SK-N-SH (cell line): ENCODE measurements around the gene HPCAL1. TPM values are rescaled to one million over a fixed set of nuclear protein-coding genes. Genes with fewer than 3 reads are reported as not detected.

ENCODE experiments used
- CTCF ChIA-PET: fragments of 300-600, 350-600 bp; formaldehyde crosslinking; extraction: SDS; loops from one replicate; lab custom pipeline; 2021; lab: Yijun Ruan, JAX
- POLR2A ChIA-PET: fragments of 350-600 bp; sonication (Branson Sonifier 250); formaldehyde crosslinking; extraction: SDS; loops from one replicate; lab custom pipeline; 2020; ENCODE audit warnings: antibody characterized with exemption, inconsistent platforms; lab: Yijun Ruan, JAX
- DNase-seq: peaks from one replicate; pipeline ENCODE4 v3.0.0; 2012
- H2AFZ ChIP-seq: fragments of 200-600 bp; sonication (generic); 2 replicates; pipeline ENCODE4 v1.8.1; 2016; ENCODE audit warnings: antibody characterized with exemption, mild to moderate bottlenecking, low read depth
- H3F3A ChIP-seq: fragments of 200-600 bp; sonication (generic); replicated peaks from 2 replicates; pipeline ENCODE3; 2016; ENCODE audit warnings: antibody characterized with exemption, mild to moderate bottlenecking; ENCODE audit not compliant: insufficient read depth
- H3K27ac ChIP-seq, 2 experiments: fragments of 200-500 bp in 1 of 2; fragments of 200-600 bp in 1 of 2; sonication (Bioruptor generic) in 1 of 2; sonication (generic), shearing (Covaris generic) in 1 of 2; 2 replicates each; pipeline versions ENCODE4 v1.5.1 to v1.6.1; 2014 to 2016; ENCODE audit warnings: low read depth in 2 of 2, inconsistent platforms in 1 of 2, low read length in 1 of 2, mild to moderate bottlenecking in 1 of 2, mixed read lengths in 1 of 2
- H3K27me3 ChIP-seq: fragments of 200-600 bp; sonication (generic), shearing (Covaris generic); 2 replicates; pipeline ENCODE4 v1.6.1; 2016; ENCODE audit warnings: mixed run types; ENCODE audit not compliant: insufficient read depth
- H3K36me3 ChIP-seq, 2 experiments: fragments of 200-500 bp in 1 of 2; fragments of 200-600 bp in 1 of 2; sonication (Bioruptor generic) in 1 of 2; sonication (generic) in 1 of 2; replicated peaks in 1 of 2; 2 replicates each; pipeline versions ENCODE3 to v1.5.1; 2014 to 2016; ENCODE audit warnings: low read length in 1 of 2, mild to moderate bottlenecking in 1 of 2; ENCODE audit not compliant: insufficient read depth in 2 of 2, control insufficient read depth in 1 of 2
- H3K4me1 ChIP-seq, 2 experiments: fragments of 200-500 bp in 1 of 2; fragments of 200-600 bp in 1 of 2; sonication (Bioruptor generic) in 1 of 2; sonication (generic), shearing (Covaris generic) in 1 of 2; 2 replicates each; pipeline versions ENCODE4 v1.5.1 to v1.6.1; 2014 to 2016; ENCODE audit warnings: low read depth in 1 of 2, low read length in 1 of 2, mixed run types in 1 of 2; ENCODE audit not compliant: insufficient read depth in 2 of 2, control insufficient read depth in 1 of 2
- H3K4me2 ChIP-seq: fragments of 200-600 bp; sonication (generic), shearing (Covaris generic); 2 replicates; pipeline ENCODE4 v1.6.1; 2017; ENCODE audit warnings: mixed run types
- H3K4me3 ChIP-seq, 2 experiments: fragments of 200-500 bp in 1 of 2; fragments of 200-600 bp in 1 of 2; sonication (Bioruptor generic) in 1 of 2; sonication (generic), shearing (Covaris generic) in 1 of 2; 2 replicates each; pipeline versions ENCODE4 v1.5.1 to v1.8.1; 2014 to 2016; ENCODE audit warnings: low read depth in 2 of 2, inconsistent platforms in 1 of 2, low read length in 1 of 2, mild to moderate bottlenecking in 1 of 2, mixed read lengths in 1 of 2, moderate library complexity in 1 of 2
- H3K79me2 ChIP-seq: fragments of 200-600 bp; sonication (generic); 2 replicates; pipeline ENCODE4 v1.8.1; 2017; ENCODE audit warnings: mild to moderate bottlenecking; ENCODE audit not compliant: insufficient read depth
- H3K9ac ChIP-seq: fragments of 200-600 bp; sonication (generic); 2 replicates; pipeline ENCODE4 v1.6.1; 2017; ENCODE audit warnings: mixed run types
- H3K9me2 ChIP-seq: fragments of 200-600 bp; sonication (generic); 2 replicates; pipeline ENCODE4 v1.6.1; 2017; ENCODE audit warnings: mixed run types
- H3K9me3 ChIP-seq: fragments of 200-600 bp; sonication (generic); 2 replicates; pipeline ENCODE4 v1.6.1; 2017; ENCODE audit warnings: mixed run types, mild to moderate bottlenecking, moderate library complexity
- H4K20me1 ChIP-seq: fragments of 200-600 bp; sonication (generic); 2 replicates; pipeline ENCODE4 v1.6.1; 2017; ENCODE audit warnings: mild to moderate bottlenecking, mixed run types; ENCODE audit not compliant: insufficient read depth
- CHD2 ChIP-seq: fragments of 150-350 bp; IDR thresholded peaks from 2 replicates; pipeline ENCODE4 v1.6.1; 2018; ENCODE audit warnings: low read length; ENCODE audit not compliant: partially characterized antibody
- EP300 ChIP-seq, 2 experiments: IDR thresholded peaks; 2 replicates each; pipeline versions ENCODE4 v1.4.0 to v1.6.1; 2012; ENCODE audit warnings: borderline replicate concordance in 1 of 2, low read depth in 1 of 2, low read length in 1 of 2
- FOSL2 ChIP-seq: IDR thresholded peaks from 2 replicates; pipeline ENCODE4 v1.4.0; 2012; ENCODE audit warnings: low read depth, mild to moderate bottlenecking, moderate library complexity, borderline replicate concordance
- FOXM1 ChIP-seq: IDR thresholded peaks from 2 replicates; pipeline ENCODE4 v1.4.0; 2012; ENCODE audit warnings: low read depth, mild to moderate bottlenecking
- GABPA ChIP-seq: IDR thresholded peaks from 2 replicates; pipeline ENCODE4 v1.4.0; 2012; ENCODE audit warnings: low read depth, mild to moderate bottlenecking
- GATA2 ChIP-seq: sonication (generic); formaldehyde crosslinking; IDR thresholded peaks from 2 replicates; pipeline ENCODE4 v1.5.0; 2020; ENCODE audit warnings: mild to moderate bottlenecking, missing genetic modification reagents
- MXI1 ChIP-seq: IDR thresholded peaks from 2 replicates; pipeline ENCODE4 v1.6.1; 2012; ENCODE audit warnings: mild to moderate bottlenecking, low read depth, low read length, improper control_type of control experiment
- NFIC ChIP-seq: IDR thresholded peaks from 2 replicates; pipeline ENCODE4 v1.4.0; 2012; ENCODE audit warnings: borderline replicate concordance
- POLR2AphosphoS5 ChIP-seq: IDR thresholded peaks from 2 replicates; pipeline ENCODE4 v1.6.1; 2012; ENCODE audit warnings: low read depth, low read length
- RAD21 ChIP-seq: IDR thresholded peaks from 2 replicates; pipeline ENCODE4 v1.6.1; 2012; ENCODE audit warnings: mild to moderate bottlenecking, low read length
- RCOR1 ChIP-seq: fragments of 150-350 bp; IDR thresholded peaks from 2 replicates; pipeline ENCODE4 v1.6.1; 2017; ENCODE audit warnings: antibody characterized with exemption, low read length
- RXRA ChIP-seq: IDR thresholded peaks from 2 replicates; pipeline ENCODE4 v1.4.0; 2012; ENCODE audit warnings: low read depth, mild to moderate bottlenecking, borderline replicate concordance
- SMC3 ChIP-seq: IDR thresholded peaks from 2 replicates; pipeline ENCODE4 v1.6.1; 2012; ENCODE audit warnings: low read depth, low read length, improper control_type of control experiment
- TEAD4 ChIP-seq: IDR thresholded peaks from 2 replicates; pipeline ENCODE4 v1.4.0; 2012; ENCODE audit warnings: mild to moderate bottlenecking, borderline replicate concordance; ENCODE audit not compliant: insufficient read depth
- YY1 ChIP-seq: IDR thresholded peaks from 2 replicates; pipeline ENCODE4 v1.4.0; 2012; ENCODE audit warnings: low read depth, mild to moderate bottlenecking
- WGBS: methylation state at CpG from one replicate; pipeline ENCODE4 v1.1.6; 2017; ENCODE audit warnings: low lambda C conversion rate; 5-methylcytosine and 5-hydroxymethylcytosine counted together
- polyA plus RNA-seq, 3 experiments: library from polyadenylated mRNA; depleted of rRNA; stranded (reverse); fragments of >200 nt; gene quantifications; 2 replicates each; pipeline ENCODE4 v1.2.3, GENCODE V29; 2012
- TF ChIP-seq, protein P1 (sequence below): IDR thresholded peaks from 2 replicates; pipeline ENCODE4; 2012
- TF ChIP-seq, protein P2 (sequence below): fragments of 200-600 bp; sonication (generic); IDR thresholded peaks from 2 replicates; pipeline ENCODE4 v1.6.1; 2017; ENCODE audit warnings: antibody characterized with exemption, mild to moderate bottlenecking, moderate library complexity
- TF ChIP-seq, protein P3 (sequence below): IDR thresholded peaks from 2 replicates; pipeline ENCODE4 v1.4.0; 2012; ENCODE audit warnings: low read depth
- TF ChIP-seq, protein P4 (sequence below): IDR thresholded peaks from 2 replicates; pipeline ENCODE4 v1.4.0; 2012; ENCODE audit warnings: low read depth, borderline replicate concordance

HPCAL1 gene
- polyA plus RNA-seq, 1 of the 3 experiments (the other 2 are of a cell fraction): 77.0 TPM

DNA sequence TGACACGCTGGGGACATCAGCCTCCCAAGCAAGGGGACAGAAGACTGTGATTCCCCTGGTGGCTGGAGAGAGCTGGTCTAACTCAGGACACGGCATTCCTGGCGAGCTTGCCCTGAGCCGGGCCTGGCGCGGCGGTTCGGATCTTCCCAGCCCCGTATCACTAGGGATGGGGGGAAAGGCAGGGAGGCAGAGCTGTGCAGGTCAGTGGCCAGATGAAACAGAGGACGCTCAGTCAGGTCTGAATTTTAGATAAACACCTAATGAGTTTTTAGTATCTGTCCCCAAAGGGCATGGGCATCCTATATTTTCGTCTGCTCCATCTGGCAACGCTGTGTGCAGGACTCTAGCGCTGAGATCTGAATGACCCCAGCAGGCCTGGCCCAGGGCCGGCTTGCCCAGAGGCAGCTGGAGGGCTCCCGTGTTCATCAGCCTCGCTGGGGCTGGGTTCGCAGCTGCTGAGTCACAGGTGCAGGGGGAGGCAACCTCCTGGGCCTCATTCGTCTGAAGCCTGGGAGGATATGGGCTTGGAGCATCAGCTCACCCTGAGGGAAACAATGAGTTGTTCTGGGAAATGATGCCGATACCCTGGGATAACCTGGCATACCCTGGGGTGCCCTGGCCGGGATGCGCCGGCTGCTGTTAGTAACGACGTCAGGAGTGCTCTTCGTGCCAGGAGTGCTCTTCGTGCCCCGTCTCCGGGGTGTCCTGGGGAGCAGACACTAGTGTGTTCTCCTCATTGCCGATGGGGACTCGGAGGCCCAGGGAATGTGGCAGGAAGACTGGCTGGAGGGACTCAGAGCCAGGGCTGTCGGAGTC, 48.1 kb upstream of the HPCAL1 start:
- no peak overlapping the region for H2AFZ ChIP-seq
- WGBS: 80% methylated on average over 26 of the region's 31 CpGs
- peaks cover 0 to 33% of the 10 kb centered on the region in 2 experiments; a peak in 1 of 4 replicates for H3K4me1 ChIP-seq
- H3K27ac ChIP-seq: peak overlapping the region in 1 of 2 experiments; percentile 1; a peak in 1 of 4 replicates
- H3K9ac ChIP-seq: no peak overlapping the region
- CTCF ChIA-PET: interaction anchor here (2.1 kb wide), 1 partner anchor 11 kb away, joined by 5 read pairs; no protein-coding TSS in a partner anchor
- H3K27me3 ChIP-seq: no peaks in the 10 kb centered on the region
- H4K20me1 ChIP-seq: no peaks in the 10 kb centered on the region
- H3K9me3 ChIP-seq: peaks cover 10% of the 10 kb centered on the region
- no peaks in the 10 kb centered on the region for H3K9me2 ChIP-seq
- H3K79me2 ChIP-seq: no peaks in the 10 kb centered on the region
- no peak overlapping the region for H3K4me3 ChIP-seq
- no peaks in the 10 kb centered on the region for H3F3A ChIP-seq
- DNase-seq: peak; percentile 68
- POLR2A ChIA-PET: no interaction called here
- no peak overlapping the region for H3K4me2 ChIP-seq
- H3K36me3 ChIP-seq: no peaks in the 10 kb centered on the region
- TF ChIP-seq FOSL2 (peak; percentile 42; the same call in 1 of the 2 replicates), RXRA (no peak), MXI1 (no peak), EP300 (IDR thresholded peaks at IDR 0.05; ENCODE audit: borderline replicate concordance in 1 of 2, low read depth in 1 of 2, low read length in 1 of 2) (no peak)
- TF ChIP-seq, all 33 proteins: peak for 1

DNA sequence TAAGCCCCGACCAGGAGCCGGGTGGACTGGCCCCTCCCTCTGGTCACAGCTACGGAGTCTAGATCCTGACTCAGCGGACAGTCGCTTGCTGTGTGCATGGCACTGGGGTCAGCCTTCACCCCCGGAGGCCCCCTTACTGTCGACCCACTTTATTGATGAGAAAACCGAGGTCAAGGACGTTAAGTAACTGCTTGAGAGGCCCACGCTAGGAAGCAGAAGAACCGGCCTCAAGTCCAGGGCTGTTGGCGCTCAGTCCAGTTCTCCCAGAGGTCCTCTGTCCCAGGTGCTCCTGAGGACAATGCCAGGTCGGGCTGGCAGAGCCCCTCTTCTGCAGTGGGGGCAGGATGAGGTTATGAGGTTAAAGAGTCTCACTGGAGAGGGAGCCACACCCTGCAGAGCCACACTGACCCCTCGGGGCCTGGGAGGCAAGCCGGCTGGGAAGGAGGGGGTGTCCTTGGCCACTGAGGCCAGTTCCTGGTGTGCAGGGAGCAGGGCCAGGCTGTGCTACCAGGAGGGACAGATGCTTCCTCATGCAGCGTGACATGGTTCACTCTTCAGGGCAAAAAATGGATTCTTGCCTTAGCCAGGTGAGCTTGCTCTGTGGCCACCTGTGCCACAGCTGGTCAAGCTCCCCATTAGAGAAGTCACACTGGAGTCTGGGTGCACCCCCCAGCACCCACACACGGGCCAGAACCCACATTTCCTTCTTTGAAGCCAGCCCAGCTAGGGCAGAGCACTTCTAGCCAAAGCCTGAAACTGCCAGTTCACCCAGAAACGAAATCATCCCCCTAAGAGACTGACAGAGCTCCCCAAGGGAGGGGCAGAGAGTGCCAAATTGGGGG, 47.3 kb upstream of the HPCAL1 start:
- no peaks in the 10 kb centered on the region for H3K9me2 ChIP-seq
- peaks cover 0 to 33% of the 10 kb centered on the region in 2 experiments; a peak in 1 of 4 replicates for H3K4me1 ChIP-seq
- H2AFZ ChIP-seq: no peak overlapping the region
- H3K79me2 ChIP-seq: no peaks in the 10 kb centered on the region
- no peak overlapping the region for H3K9ac ChIP-seq
- H3K9me3 ChIP-seq: peaks cover 2% of the 10 kb centered on the region; the same call in 1 of the 2 replicates
- no peaks in the 10 kb centered on the region for H3K27me3 ChIP-seq
- POLR2A ChIA-PET: no interaction called here
- H3K4me3 ChIP-seq: no peak overlapping the region
- 84% methylated on average over 14 of the region's 18 CpGs for WGBS
- CTCF ChIA-PET: interaction anchor here (1.0 to 2.1 kb wide), 6 partner anchors 10 to 180 kb away, joined by 3 to 6 read pairs (median 4); partner anchors contain the start of gene HPCAL1
- no peaks in the 10 kb centered on the region for H4K20me1 ChIP-seq
- no peak overlapping the region for H3K4me2 ChIP-seq
- no peaks in the 10 kb centered on the region for H3F3A ChIP-seq
- no peak for DNase-seq
- H3K36me3 ChIP-seq: no peaks in the 10 kb centered on the region
- no peak overlapping the region for H3K27ac ChIP-seq
- TF ChIP-seq POLR2AphosphoS5 (no peak), GABPA (no peak), RAD21 (no peak), RCOR1 (no peak), SMC3 (no peak), NFIC (no peak), CHD2 (no peak), GATA2 (CRISPR knock-in tag) (no peak), YY1 (no peak), TEAD4 (no peak), FOXM1 (no peak)
- TF ChIP-seq, protein P1, sequence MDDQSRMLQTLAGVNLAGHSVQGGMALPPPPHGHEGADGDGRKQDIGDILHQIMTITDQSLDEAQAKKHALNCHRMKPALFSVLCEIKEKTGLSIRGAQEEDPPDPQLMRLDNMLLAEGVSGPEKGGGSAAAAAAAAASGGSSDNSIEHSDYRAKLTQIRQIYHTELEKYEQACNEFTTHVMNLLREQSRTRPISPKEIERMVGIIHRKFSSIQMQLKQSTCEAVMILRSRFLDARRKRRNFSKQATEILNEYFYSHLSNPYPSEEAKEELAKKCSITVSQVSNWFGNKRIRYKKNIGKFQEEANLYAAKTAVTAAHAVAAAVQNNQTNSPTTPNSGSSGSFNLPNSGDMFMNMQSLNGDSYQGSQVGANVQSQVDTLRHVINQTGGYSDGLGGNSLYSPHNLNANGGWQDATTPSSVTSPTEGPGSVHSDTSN: no peak
- TF ChIP-seq, protein P2, sequence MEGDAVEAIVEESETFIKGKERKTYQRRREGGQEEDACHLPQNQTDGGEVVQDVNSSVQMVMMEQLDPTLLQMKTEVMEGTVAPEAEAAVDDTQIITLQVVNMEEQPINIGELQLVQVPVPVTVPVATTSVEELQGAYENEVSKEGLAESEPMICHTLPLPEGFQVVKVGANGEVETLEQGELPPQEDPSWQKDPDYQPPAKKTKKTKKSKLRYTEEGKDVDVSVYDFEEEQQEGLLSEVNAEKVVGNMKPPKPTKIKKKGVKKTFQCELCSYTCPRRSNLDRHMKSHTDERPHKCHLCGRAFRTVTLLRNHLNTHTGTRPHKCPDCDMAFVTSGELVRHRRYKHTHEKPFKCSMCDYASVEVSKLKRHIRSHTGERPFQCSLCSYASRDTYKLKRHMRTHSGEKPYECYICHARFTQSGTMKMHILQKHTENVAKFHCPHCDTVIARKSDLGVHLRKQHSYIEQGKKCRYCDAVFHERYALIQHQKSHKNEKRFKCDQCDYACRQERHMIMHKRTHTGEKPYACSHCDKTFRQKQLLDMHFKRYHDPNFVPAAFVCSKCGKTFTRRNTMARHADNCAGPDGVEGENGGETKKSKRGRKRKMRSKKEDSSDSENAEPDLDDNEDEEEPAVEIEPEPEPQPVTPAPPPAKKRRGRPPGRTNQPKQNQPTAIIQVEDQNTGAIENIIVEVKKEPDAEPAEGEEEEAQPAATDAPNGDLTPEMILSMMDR: no peak
- TF ChIP-seq, protein P3, sequence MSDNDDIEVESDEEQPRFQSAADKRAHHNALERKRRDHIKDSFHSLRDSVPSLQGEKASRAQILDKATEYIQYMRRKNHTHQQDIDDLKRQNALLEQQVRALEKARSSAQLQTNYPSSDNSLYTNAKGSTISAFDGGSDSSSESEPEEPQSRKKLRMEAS: no peak
- TF ChIP-seq, protein P4, sequence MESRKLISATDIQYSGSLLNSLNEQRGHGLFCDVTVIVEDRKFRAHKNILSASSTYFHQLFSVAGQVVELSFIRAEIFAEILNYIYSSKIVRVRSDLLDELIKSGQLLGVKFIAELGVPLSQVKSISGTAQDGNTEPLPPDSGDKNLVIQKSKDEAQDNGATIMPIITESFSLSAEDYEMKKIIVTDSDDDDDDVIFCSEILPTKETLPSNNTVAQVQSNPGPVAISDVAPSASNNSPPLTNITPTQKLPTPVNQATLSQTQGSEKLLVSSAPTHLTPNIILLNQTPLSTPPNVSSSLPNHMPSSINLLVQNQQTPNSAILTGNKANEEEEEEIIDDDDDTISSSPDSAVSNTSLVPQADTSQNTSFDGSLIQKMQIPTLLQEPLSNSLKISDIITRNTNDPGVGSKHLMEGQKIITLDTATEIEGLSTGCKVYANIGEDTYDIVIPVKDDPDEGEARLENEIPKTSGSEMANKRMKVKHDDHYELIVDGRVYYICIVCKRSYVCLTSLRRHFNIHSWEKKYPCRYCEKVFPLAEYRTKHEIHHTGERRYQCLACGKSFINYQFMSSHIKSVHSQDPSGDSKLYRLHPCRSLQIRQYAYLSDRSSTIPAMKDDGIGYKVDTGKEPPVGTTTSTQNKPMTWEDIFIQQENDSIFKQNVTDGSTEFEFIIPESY: no peak
